Hippocampal formation (tissue), 2 donors: ENCODE results near the gene TAF10.

Source experiments
- DNase-seq, 2 donors: peaks; one replicate each; lab custom pipeline; 2025; lab: John Stamatoyannopoulos, UW

The TAF10 gene

DNA sequence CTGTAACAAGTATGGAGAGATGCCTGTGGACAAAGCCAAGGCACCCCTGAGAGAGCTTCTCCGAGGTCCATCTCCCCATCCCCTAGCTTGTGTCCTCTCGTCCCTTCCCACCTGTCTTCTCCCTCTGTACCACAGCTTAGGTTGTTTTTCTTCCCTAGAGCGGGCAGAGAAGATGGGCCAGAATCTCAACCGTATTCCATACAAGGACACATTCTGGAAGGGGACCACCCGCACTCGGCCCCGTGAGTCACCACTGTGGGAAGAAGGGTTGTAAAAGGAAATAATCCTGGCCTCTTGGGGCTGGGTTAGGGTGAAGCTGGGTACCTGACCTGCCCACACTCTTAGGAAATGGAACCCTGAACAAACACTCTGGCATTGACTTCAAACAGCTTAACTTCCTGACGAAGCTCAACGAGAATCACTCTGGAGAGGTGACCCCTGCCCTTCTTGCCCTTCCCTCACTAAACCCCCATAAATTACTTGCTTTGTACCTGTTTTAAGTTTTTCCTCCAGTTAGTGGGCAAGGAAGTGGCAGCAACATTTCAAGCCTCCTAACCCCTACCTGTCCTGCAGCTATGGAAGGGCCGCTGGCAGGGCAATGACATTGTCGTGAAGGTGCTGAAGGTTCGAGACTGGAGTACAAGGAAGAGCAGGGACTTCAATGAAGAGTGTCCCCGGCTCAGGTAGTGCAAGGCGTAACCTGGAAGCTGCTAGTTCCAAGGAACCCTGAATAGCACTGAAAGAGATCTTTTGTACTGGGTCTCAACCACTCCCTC lies 3.1 kb downstream of the TAF10 start:
- DNase-seq: no peak

DNA sequence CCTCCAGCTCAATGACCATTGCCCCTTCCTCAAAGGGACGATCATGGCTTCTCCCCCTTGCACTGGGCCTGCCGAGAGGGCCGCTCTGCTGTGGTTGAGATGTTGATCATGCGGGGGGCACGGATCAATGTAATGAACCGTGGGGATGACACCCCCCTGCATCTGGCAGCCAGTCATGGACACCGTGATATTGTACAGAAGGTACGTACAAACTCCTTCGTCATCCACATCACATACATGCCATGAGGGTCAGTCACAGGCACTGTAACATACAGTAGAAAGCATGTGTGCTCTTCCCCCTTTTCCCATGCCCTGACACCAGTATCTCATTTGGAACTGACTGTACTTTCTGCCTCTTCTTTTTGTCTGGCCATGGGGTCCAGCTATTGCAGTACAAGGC lies 4.0 kb downstream of the TAF10 start:
- no peak for DNase-seq

DNA sequence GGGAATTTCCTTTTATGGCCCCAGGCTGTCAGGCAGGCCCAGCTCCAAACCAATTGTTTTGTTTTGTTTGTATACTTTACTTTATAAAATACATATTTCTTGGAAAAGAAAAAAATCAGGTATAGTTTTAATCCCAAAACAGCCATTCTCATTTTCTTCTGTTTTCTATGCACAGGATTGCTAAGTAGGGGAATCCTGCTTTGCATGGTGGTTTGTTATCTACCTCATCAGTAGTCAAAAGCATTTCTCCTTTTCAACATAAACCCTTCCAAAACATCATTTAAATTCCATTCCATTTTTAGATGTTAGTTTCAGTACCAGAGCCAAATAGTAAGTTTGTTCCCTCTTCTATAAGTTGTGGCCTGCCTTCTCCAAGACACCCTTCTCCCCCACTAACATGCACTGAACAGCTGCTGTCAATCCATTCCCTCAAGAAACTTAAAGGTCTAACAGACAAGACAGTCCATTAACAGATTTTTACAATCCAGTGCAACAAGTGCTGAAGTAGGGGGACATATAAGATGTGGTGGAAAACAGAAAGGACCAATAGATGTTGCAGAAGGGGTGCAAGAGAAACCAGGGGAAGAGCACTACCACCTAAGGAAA lies 4.7 kb downstream of the TAF10 start:
- DNase-seq: no peak

DNA sequence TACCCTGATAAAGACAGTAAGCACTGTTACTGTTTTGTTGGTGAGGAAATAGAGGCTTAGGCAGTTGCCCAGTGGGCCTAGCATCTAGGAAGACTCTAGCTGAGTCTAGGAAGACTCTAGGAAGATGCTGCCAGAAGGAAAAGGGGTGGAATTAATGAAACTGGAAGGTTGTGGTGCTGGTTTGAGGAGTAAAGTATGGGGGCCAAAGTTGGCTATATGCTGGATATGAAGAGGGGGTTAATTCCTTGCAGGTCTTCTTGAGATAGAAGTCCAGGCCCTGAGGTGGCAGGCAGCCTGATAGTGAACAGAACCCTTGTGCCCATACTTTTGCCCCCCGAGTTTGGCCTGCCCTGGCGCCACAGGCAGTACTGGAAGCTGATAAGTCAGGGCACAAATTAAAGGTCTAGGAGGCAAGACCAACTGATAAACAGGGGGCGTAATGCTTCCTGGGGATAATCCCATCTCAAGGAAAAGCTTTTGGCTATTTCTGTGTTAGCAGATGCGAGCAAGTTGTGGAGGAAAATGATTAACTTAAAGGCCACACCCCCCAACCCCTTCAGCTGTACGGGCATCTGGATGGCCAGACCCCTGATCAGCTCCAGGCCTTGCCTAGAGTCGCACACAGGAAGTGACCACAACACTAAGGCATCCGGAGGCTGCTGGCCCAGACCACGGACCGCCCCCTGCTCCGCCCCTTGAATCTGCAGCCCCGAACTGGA lies 5.4 kb downstream of the TAF10 start:
- peak; percentile 73 to 80 for DNase-seq

DNA sequence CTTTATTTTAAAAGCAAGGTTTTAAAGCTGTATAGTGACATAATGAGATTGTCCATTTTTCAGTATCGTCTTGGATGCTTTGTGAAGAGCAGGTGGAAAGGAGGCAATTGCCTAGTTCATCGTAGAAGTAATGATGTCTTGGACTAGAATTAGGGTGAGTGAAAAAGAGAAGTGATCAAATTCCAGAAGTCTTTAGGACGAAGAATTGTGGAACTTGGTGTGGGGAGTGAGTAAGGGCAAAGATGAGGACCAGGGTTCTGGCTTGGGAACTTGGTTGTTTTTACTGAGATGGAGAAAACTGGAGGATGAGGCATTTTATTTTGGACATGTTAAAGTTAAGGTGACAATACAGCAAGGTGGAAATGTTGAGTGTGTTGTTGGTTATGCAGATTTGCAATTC lies 7.2 kb downstream of the TAF10 start:
- DNase-seq: no peak

DNA sequence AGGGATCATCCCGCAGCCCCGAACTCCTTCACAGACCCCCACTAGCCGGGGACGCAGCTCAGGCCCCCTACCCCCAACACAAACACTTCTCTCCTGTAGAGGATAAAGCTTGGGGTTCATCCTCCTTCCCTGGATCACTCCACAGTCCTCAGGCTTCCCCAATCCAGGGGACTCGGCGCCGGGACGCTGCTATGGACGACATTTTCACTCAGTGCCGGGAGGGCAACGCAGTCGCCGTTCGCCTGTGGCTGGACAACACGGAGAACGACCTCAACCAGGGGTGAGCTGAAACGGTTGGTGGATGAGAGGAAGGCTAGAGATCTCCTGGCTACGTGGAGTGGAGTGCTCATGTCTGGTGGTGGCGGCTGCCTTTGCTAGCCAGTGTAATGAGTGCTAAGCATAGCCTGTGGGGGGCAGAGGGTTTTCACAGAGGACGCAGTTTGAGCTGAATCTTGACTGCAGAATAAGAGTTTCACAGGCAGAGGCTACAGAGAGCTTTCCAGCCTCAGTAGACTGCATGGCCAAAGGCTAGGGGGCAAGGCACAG lies 7.9 kb downstream of the TAF10 start:
- peak; percentile 39 to 55 for DNase-seq

DNA sequence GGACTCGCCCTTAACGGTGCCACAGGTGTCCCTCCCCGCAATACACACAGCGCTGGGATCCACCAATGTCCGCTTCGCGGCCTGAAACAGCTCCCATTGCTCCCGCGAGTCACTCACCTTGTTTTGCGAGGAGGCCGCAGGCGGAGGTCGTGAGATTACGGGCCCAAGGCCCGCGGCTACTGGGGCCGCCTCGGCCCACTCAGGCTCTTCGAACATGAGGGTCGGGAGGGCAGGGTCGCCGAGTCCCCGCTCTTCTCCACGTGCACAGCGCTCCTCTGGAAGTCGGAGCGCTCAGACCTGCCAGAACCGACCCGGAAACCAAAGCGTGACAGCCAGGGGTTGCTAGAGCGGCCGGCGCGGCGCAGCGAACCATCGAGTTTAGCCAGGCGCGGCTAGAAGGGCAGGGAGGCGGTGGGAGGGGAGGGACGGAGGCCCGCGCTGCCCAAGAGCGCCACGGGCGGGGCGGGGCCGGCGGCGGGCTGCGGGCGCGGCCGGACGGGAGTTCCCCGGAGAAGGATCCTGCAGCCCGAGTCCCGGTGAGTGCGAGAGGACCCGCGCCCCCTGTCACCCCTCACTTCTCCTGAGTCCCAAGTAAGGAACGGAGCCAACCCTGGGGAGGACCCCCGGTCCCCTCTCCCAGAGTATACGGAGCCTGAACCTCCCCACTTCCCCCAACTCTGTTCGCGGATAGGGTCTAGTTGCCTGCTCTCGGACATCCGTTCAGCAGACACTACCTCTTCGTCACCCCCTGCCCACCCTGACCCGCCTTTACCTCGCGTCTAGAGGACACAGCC lies 8.5 kb downstream of the TAF10 start, which contains the start of the genes ILK and RRP8:
Gene ILK (plus strand): TSS at position 488 of the 794 bp plus-strand sequence. CDS start 498 bp downstream, outside the sequence.
Gene RRP8 (minus strand): TSS at position 330 of the 794 bp plus-strand sequence. CDS start 114 bp downstream, at position 216.
- peak; percentile 91 to 93 for DNase-seq

DNA sequence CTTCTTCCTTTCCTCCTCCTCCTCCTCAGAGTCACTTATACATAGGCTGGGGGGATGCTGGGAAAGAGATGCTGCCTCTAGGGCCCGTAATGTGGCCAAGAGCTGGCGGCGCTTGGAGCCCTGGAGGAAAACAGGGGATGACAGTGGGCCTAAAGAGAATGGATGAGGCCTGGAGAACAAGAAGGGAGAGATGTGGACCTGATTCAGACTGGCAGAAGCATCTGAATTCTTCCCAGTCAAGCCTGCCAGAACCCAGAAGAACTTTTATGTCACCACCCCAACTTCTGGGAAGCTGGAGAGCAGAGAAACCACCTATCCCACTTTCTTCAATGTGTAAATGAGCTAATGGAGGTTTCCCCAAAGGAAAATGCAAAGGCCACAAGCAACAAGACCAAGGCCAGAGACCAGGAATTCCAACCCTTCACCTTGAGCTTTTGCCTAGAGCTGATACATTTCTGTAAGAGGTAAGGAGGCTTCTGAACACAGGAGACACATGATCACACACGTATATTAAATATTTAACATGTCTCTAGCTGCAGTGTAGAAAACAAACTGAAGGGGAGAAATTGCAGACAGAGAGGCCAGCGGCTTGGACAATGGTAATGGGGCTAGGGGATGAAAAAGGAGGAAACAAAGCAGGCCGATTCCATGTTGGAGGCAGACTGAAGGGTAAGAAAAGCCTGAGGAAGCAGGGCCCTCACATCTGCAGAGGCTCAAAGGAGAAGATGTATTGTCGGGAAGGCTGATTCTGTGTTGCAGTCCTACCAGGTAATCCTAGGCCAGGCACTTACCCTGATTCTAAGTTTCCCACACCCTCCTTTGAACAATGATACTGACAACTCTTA lies 9.7 kb downstream of the TAF10 start:
- no peak for DNase-seq

DNA sequence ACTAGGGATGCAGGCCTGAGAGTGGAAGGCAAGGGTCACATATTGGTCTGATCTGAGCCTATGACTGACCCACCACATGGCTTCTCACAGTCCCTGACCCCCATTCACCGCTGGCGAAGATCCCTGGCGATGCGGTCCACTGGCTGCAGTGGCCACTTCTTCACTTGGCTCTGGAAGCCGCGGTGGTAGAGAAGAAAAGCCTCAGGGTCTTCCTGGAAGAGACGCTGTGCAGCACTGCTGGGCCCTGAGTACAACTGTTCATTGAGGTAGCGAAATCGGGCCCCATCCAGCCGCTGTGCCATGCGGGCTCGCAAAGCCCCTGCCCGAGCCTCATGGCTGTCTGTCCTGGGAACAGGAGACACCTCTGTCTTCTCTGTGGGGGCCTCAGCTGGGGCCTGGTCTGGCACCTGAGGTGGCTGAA lies 11.0 kb downstream of the TAF10 start:
- no peak for DNase-seq

DNA sequence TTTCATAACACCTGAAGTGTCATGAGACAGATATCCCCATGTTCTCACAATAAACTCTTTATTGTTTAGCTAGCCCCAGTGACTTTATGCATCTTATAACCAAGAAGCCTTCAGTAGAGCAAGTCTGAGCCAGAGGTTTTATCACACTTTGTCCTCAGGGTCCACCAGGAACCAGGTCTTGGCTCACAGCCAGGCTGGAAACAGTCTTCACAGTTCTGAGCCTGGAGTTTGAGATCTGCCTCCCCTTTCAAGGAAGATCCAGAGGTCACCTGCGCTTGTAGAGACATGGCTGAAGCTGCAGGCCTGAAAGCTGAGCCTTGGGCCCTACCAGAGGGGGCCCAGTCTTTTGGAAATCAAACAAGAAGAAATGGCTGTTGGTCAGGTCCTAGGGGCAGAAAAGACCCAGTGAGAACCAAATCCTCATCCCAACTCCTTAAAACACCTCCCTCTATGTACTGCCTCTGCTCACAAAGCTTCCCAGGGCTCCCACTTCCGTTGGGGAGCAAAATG lies 12.1 kb downstream of the TAF10 start:
- DNase-seq: no peak

DNA sequence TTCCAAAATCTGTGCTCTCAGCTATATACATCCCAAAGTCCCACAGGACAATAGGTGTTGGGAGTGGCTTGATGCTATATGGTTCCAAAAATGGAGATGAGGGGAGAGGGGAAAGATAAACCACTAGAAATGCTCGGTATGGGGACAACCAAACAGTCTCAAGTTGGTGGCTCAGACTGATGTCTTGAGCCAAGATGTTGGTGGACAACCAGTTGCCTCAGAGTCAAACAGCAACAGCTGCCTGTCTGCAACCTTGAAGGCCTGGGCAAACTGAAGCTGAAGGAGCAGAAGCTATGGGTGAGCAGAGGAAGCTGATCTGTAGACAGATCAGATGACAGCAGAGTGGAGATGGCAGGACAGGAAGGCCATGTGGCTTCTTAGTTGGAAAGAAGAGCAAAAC lies 12.6 kb downstream of the TAF10 start:
- no peak for DNase-seq

DNA sequence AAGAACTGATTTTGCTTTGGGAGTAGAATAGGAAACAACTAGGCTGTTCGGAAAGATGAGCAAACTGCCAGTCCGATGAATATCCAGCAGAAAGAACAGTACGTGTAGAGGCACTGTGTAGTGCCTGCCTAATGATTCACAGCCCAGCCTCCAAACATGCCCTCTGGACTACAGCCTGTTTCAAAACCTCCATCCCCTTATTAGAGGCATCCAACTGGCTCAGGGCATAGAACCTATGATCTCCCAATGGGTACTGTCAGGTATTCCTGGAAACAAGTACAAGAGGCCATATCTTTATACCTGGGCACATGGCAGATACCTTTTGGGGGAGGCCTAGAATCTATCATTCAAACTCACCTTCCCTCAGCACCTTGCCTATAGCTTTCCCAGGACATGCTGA lies 13.5 kb downstream of the TAF10 start:
- DNase-seq: no peak

DNA sequence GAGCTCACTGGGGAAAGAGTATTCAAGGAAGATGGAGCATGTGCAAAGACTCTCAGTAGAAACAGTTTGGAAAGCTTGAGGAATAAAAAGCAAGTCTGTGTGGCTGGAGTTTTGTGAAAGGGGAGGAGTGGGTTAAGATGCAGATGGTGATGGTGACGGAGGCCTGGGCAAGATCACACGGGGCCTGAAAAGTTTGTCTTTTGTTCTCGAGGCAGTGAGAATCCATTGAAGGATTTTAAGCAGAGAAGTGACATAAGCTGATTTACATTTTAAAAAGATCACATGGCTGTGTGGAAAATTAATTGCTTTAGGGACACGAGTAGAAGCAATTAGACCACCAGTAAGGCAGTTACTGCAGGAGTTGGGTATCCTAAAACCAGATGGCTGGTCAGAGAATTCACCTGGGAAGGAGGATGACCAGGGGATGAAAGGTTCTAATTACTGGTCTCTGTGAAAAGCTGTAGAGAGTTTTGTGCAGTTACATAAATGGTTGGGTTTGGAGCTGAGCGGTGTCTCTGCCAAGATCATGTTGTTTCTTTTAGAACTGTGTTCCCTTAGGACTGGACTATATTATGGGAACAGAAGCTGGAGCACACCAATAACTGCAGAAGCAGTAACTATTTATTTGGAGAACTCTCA lies 15.7 kb downstream of the TAF10 start:
- DNase-seq: peak; percentile 29 to 74

DNA sequence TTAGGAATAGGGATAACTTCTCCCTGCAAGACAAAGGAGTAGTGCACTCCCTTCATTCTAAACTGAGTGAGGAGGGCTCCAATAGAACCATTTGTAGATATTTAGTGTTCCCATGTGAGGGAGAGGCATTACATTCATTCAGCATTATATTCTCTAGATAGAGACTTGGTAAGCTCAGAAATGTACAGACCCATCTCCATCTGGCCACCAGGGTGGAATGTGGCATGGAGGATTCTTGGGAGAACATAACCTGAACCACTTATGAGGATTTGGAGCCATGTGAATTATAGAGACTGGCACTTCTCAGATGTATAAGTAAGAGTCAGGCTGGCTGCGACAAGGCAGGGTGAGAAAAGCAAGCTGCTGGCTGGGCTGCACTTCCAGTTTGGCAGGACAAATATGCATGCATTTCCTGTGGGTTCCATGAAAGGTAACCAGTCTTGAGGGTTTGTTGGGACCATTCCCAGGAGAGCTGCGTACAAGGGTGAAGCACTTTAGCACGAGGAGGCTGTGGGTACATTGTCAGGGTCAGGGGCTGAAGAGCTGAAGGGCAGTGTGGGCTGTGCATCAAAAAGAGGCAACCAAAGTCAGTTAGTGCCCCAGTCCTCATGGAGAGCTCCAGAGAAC lies 17.8 kb downstream of the TAF10 start:
- DNase-seq: no peak

DNA sequence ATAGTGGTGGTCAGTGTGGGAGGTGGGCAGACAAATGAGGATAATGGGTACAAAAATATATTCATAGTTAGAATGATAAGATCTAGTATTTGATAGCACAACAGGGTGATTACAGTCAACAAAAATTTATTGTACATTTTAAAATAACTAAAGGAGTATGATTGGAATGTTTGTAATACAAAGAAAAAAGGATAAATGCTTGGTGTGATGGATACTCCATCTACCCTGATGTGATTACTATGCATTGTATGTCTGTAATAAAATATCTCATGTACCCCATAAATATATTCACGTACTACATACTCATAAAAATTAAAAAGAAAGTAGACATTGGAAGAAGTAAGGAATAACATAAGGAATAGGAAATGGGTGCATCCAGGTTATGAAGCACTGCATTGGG lies 24.0 kb downstream of the TAF10 start:
- no peak for DNase-seq

DNA sequence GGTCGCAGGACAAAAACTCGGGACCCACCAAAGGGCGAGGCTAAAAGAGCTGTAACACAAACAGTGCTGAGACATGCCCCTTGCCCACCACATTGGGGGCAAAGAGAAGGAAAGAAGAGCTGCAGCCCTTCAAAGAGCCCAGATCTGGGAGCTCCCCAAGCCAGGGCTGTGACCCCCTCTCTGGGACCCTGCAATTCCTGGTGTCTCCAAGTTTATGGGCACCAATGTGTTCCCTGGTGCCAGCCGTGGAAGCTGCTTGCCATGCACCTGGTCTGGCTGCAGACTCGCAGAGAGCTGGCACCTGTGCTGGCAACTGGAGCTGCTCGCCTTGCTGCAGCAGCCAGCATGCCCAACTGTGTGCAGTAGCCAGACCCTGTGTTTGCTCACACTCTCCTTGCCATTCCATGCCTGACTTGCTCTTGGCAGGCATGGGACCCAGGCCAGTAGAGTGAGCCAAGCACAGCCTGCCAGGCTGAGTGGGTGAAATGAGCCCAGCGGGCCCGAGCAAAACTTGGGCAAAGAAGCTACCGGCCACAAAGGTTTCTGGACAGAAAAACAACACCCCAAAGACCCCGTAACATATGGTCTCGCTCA lies 24.6 kb downstream of the TAF10 start:
- DNase-seq: peak in 1 of 2 donors; percentile 47

DNA sequence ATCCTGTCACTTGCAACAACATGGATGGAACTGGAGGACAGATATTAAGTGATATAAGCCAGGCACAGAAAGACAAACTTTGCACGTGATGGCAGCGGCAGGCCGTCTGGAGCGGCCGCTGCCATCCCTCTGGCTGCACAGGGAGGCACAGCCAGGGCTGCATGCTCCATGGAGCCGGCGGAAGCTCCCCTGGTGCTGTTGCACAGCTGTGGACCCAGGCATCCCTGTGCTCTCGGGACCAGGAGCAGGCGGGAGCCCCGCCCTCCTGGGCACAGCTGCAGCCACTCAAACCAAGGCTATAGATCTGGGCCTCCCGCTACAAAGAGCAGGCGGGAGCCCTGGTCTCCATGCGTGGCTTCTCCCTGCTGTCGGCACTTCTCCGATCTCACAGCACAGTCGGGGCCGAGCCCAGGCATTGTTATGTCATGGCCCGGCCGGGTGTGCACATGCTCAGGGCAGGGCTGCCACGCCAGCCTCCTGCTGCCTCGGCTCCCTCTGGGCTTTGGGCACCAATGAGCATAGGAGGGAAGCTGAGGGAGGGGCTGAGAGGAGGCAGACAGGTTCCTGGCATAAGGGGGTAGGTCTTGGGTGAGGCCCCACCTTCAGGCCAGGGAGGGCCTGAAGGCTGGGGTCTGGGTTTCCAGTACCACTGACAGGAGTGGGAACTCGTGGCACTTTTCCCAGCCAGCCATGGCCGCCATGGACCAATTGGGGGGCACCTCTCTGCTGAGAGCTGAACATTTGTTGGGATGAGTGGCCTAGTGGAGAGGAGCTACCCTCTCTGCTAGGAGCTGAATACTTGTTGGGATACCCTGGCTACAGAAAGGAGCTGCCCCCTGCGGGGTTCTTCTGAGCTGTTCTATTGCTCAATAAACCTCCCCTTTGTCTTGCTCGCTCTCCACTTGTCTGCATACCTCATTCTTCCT lies 25.3 kb downstream of the TAF10 start:
- peak in 1 of 2 donors; percentile 40 for DNase-seq

DNA sequence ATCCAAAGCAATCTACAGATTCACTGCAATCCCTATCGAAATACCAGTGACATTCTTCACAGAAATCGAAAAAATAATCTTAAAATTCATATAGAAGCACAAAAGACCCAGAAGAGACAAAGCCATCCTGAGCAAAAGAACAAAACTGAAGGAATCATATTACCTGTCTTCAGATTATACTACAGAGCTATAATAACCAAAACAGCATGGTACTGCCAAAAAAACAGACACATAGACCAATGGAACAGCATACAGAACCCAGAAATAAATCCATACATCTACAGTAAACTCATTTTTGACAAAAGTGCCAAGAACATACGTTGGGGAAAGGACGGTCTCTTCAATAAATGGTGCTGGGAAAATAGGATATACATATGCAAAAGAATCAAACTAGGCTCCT lies 27.5 kb downstream of the TAF10 start:
- DNase-seq: no peak
